Astrocyte (in vitro differentiated cells and primary cell): Measurements from ENCODE around the gene NFATC1. TPM values are rescaled to one million over a fixed set of nuclear protein-coding genes. Genes with fewer than 3 reads are reported as not detected.

Experiments
- DNase-seq: peaks from one replicate; pipeline ENCODE4 v3.0.0-alpha.2; 2010; ENCODE audit warnings: low read depth
- FAIRE-seq: peaks from 2 replicates; lab custom pipeline; 2011; peaks lifted over from hg19 to GRCh38; lab: Jason Lieb, UNC
- H2AFZ ChIP-seq: 2 replicates; pipeline ENCODE4 v1.6.0; 2012; ENCODE audit warnings: low read depth, low read length, inconsistent platforms
- H3K27ac ChIP-seq: 2 replicates; pipeline ENCODE4 v1.5.1; 2011; ENCODE audit warnings: low read depth, low read length, inconsistent platforms
- H3K27me3 ChIP-seq: 2 replicates; pipeline ENCODE4 v1.6.0; 2011; ENCODE audit warnings: low read length, inconsistent platforms; ENCODE audit not compliant: insufficient read depth
- H3K36me3 ChIP-seq: 2 replicates; pipeline ENCODE4 v1.5.1; 2011; ENCODE audit warnings: low read length, inconsistent platforms; ENCODE audit not compliant: insufficient read depth
- H3K4me1 ChIP-seq: 2 replicates; pipeline ENCODE4 v1.5.1; 2011; ENCODE audit warnings: low read length, inconsistent platforms; ENCODE audit not compliant: insufficient read depth
- H3K4me2 ChIP-seq: 2 replicates; pipeline ENCODE4 v1.6.0; 2012; ENCODE audit warnings: low read length, inconsistent platforms
- H3K4me3 ChIP-seq: 2 replicates; pipeline ENCODE4 v1.5.1; 2011; ENCODE audit warnings: low read depth, mild to moderate bottlenecking, low read length, inconsistent platforms; ENCODE audit not compliant: insufficient read depth
- H3K79me2 ChIP-seq: 2 replicates; pipeline ENCODE4 v1.6.0; 2012; ENCODE audit warnings: mild to moderate bottlenecking, low read length, inconsistent platforms; ENCODE audit not compliant: insufficient read depth
- H3K9ac ChIP-seq: 2 replicates; pipeline ENCODE4 v1.6.0; 2012; ENCODE audit warnings: mild to moderate bottlenecking, low read length, inconsistent platforms
- H3K9me3 ChIP-seq: 2 replicates; pipeline ENCODE4 v1.5.1; 2012; ENCODE audit warnings: low read depth, mild to moderate bottlenecking, low read length, inconsistent platforms; ENCODE audit not compliant: insufficient read depth
- H4K20me1 ChIP-seq: 2 replicates; pipeline ENCODE4 v1.6.0; 2012; ENCODE audit warnings: low read length, inconsistent platforms; ENCODE audit not compliant: insufficient read depth
- H3K27ac Mint-ChIP-seq: one replicate; pipeline ENCODE4 v1.8.0; 2021; ENCODE audit warnings: mild to moderate bottlenecking, mixed read lengths; ENCODE audit not compliant: unreplicated experiment
- H3K27me3 Mint-ChIP-seq: one replicate; pipeline ENCODE4 v1.8.0; 2021; ENCODE audit warnings: low read depth, mixed read lengths; ENCODE audit not compliant: unreplicated experiment
- H3K36me3 Mint-ChIP-seq: one replicate; pipeline ENCODE4 v1.8.0; 2021; ENCODE audit warnings: low read depth, mixed read lengths; ENCODE audit not compliant: unreplicated experiment
- H3K4me1 Mint-ChIP-seq: one replicate; pipeline ENCODE4 v1.8.0; 2021; ENCODE audit warnings: low read depth, mixed read lengths; ENCODE audit not compliant: unreplicated experiment
- H3K4me3 Mint-ChIP-seq: one replicate; pipeline ENCODE4 v1.8.0; 2021; ENCODE audit warnings: mild to moderate bottlenecking, moderate library complexity, mixed read lengths; ENCODE audit not compliant: unreplicated experiment
- H3K9me3 Mint-ChIP-seq: one replicate; pipeline ENCODE4 v1.8.0; 2021; ENCODE audit warnings: mild to moderate bottlenecking, mixed read lengths; ENCODE audit not compliant: unreplicated experiment
- CTCF ChIP-seq: IDR thresholded peaks from 2 replicates; pipeline ENCODE4 v1.5.1; 2011; ENCODE audit warnings: low read depth, mild to moderate bottlenecking, inconsistent platforms, low read length, moderate library complexity; ENCODE audit not compliant: insufficient read depth
- EZH2 ChIP-seq: IDR thresholded peaks from 2 replicates; pipeline ENCODE4 v1.6.1; 2012; ENCODE audit warnings: mild to moderate bottlenecking, low read length, inconsistent platforms; ENCODE audit not compliant: insufficient read depth
- total RNA-seq: library from RNA; stranded (reverse); gene quantifications from 2 replicates; pipeline ENCODE4 v1.2.1, GENCODE V29; 2021

NFATC1 gene
- total RNA-seq, 1 donor from 2014 or later, result 11.0 TPM

DNA sequence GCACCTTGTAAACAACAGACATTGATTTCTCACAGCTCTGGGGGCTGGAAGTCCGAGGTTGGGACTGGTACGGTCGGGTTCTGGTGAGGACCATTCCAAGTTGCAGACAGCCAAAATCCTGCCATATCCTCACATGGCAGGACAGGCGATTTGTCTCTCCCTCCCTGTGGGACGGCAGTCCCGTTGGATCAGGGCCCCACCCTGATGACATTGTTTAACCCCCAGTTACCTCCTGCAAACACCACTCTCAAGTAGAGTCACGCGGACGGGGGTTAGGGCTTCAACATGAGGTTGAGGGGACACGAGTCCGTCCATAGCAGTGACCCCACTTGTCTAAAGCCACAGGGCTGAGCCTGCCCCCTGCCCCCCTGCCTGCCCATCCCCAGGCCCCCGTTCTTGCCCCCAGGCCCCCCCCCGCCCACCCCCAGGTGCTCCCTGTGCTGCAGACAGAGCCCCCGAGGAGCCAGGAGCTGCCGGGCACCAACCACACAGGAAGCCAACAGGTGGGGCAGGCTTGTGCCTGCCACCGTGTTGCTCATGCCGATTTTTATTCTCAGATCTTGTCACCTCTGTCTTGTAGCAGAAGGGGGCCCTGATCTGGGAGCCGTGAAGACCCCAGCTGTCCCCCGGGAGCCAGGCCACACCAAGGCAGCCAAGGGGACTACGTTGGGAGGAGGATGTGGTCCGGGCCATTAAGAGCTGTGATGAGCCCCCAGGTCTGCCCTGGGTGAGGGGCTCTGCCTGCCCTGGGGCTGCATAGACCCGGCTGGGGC, 82.2 kb downstream of the NFATC1 start:
- Histone ChIP-seq H3K9ac (no peak overlapping the region), H3K9me3 (peaks cover 8% of the 10 kb centered on the region), H3K36me3 (no peaks in the 10 kb centered on the region), H4K20me1 (no peaks in the 10 kb centered on the region), H3K27me3 (no peaks in the 10 kb centered on the region), H3K4me3 (no peak overlapping the region), H3K4me2 (no peak overlapping the region), H3K4me1 (no peaks in the 10 kb centered on the region), H3K27ac (no peak overlapping the region), H3K79me2 (no peaks in the 10 kb centered on the region), H2AFZ (no peak overlapping the region)
- no peak overlapping the region for H3K4me3 Mint-ChIP-seq
- DNase-seq (no peak), FAIRE-seq (no peak)
- TF ChIP-seq EZH2, result no peak
- TF ChIP-seq CTCF, result no peak
- H3K9me3 Mint-ChIP-seq, result peaks cover 4% of the 10 kb centered on the region
- H3K27me3 Mint-ChIP-seq, result peaks cover 1% of the 10 kb centered on the region
- peaks cover 5% of the 10 kb centered on the region for H3K36me3 Mint-ChIP-seq
- no peak overlapping the region for H3K27ac Mint-ChIP-seq
- no peaks in the 10 kb centered on the region for H3K4me1 Mint-ChIP-seq

DNA sequence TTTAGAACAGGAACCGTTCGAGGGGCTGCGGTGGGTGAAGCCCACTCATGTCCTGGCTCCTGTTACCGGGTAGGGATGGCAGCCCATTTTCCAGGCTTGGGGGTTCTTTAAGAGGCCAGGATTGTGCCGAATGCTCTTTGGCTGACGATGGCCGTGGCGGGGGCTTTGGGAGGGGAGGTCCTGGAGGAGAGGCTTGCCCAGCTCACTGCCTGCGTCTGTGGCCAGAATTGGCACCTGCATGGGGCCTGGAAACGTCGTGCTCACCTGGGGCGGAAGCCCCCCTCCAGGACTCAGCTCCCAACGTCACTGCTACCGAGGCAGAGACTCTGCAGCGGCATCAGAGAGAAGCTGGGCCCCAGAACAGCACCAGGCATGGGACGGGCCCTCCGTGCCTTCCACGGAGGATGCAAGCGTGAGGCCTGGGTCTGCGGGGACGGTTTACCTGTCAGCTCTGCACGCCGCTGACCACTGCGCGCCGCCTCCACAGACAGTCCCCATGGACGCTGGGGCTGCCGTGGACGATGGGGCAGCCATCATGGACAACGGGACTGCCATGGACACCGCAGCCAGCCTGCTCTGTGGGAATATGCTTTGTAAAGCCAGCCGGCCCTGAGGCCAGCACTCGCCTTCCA, 82.9 kb downstream of the NFATC1 start:
- H3K4me1 ChIP-seq, result no peaks in the 10 kb centered on the region
- H3K4me3 ChIP-seq, result no peak overlapping the region
- H4K20me1 ChIP-seq, result no peaks in the 10 kb centered on the region
- no peak overlapping the region for H3K9ac ChIP-seq
- FAIRE-seq (no peak), DNase-seq (no peak)
- no peak overlapping the region for H2AFZ ChIP-seq
- Mint-ChIP-seq H3K36me3 (peaks cover 5% of the 10 kb centered on the region), H3K4me3 (no peak overlapping the region), H3K4me1 (no peaks in the 10 kb centered on the region), H3K9me3 (peaks cover 4% of the 10 kb centered on the region), H3K27ac (no peak overlapping the region), H3K27me3 (no peaks in the 10 kb centered on the region)
- H3K9me3 ChIP-seq, result peaks cover 8% of the 10 kb centered on the region
- H3K79me2 ChIP-seq, result no peaks in the 10 kb centered on the region
- H3K36me3 ChIP-seq, result no peaks in the 10 kb centered on the region
- no peak overlapping the region for H3K27ac ChIP-seq
- no peak overlapping the region for H3K4me2 ChIP-seq
- no peak for TF ChIP-seq CTCF
- no peak for TF ChIP-seq EZH2
- H3K27me3 ChIP-seq, result no peaks in the 10 kb centered on the region
